Thyroid gland (tissue), 4 donors: ENCODE data around the gene MC5R. TPM values are rescaled to one million over a fixed set of nuclear protein-coding genes. Genes with fewer than 3 reads are reported as not detected.

Source experiments
- DNase-seq, 2 donors: peaks; one replicate each; pipeline ENCODE4 v3.0.0-alpha.2; 2019
- H3K27ac ChIP-seq, 3 donors: fragments of 200-600 bp; sonication (generic); 1 replicate in 2 of 3; 2 replicates in 1 of 3; pipeline ENCODE4 v1.5.1; 2016 to 2019; ENCODE audit warnings: mild to moderate bottlenecking in 1 of 3, moderate library complexity in 1 of 3
- H3K27me3 ChIP-seq: fragments of 200-600 bp; sonication (generic); one replicate; pipeline ENCODE4 v1.5.1; 2019
- H3K36me3 ChIP-seq, 2 donors: fragments of 200-600 bp; sonication (generic); one replicate each; pipeline ENCODE4 v1.5.1; 2016 to 2019
- H3K4me1 ChIP-seq, 2 donors: fragments of 200-600 bp; sonication (generic); one replicate each; pipeline ENCODE4 v1.5.1; 2017 to 2019
- H3K4me3 ChIP-seq, 3 donors: fragments of 200-600 bp; sonication (generic); replicated peaks in 1 of 3; 1 replicate in 2 of 3; 2 replicates in 1 of 3; pipeline ENCODE4 v1.5.1; 2016; ENCODE audit warnings: mild to moderate bottlenecking in 1 of 3
- H3K9me3 ChIP-seq: fragments of 200-600 bp; sonication (generic); one replicate; pipeline ENCODE4 v1.5.1; 2017
- POLR2A ChIP-seq, 2 donors: fragments of 450-650 bp; IDR thresholded peaks; one replicate each; pipeline ENCODE4 v1.6.1; 2017; ENCODE audit warnings: antibody characterized with exemption in 2 of 2, mild to moderate bottlenecking in 2 of 2, moderate library complexity in 1 of 2
- WGBS, 2 donors: methylation state at CpG; one replicate each; pipeline ENCODE4 v1.1.5; 2017; 5-methylcytosine and 5-hydroxymethylcytosine counted together
- intact Hi-C: fragments of 100-400 bp; cut with DNase I; formaldehyde crosslinking; loops from one replicate; pipeline ENCODE4 v1.15.1; 2023
- total RNA-seq, 4 donors: library from RNA; depleted of rRNA; stranded (reverse); fragments of >200 nt; gene quantifications; one replicate each; pipeline ENCODE4 v1.2.3, GENCODE V29; 2016
- TF ChIP-seq, protein P1 (sequence below), 6 experiments: fragments of 200-600 bp in 3 of 6; fragments of 450-650 bp in 3 of 6; sonication (generic) in 3 of 6; IDR thresholded peaks; one replicate each; pipeline ENCODE4 v1.5.1; 2016 to 2019; ENCODE audit warnings: antibody characterized with exemption in 6 of 6, mild to moderate bottlenecking in 2 of 6, inconsistent platforms in 1 of 6, moderate library complexity in 1 of 6

The MC5R gene
- total RNA-seq, 4 donors from 2014 or later: not detected

- 53 to 69% methylated on average over 6 of the region's 6 CpGs for WGBS, 2 donors
- H3K27ac ChIP-seq: no peak overlapping the region
- no peaks in the 10 kb centered on the region for H3K27me3 ChIP-seq
- intact Hi-C loops: no loop called here
- H3K4me3 ChIP-seq: no peak overlapping the region
- H3K36me3 ChIP-seq: no peaks in the 10 kb centered on the region
- H3K4me1 ChIP-seq: peaks cover 5 to 21% of the 10 kb centered on the region in 2 donors
- H3K9me3 ChIP-seq: no peaks in the 10 kb centered on the region
- no peak for DNase-seq
- TF ChIP-seq, protein P1, sequence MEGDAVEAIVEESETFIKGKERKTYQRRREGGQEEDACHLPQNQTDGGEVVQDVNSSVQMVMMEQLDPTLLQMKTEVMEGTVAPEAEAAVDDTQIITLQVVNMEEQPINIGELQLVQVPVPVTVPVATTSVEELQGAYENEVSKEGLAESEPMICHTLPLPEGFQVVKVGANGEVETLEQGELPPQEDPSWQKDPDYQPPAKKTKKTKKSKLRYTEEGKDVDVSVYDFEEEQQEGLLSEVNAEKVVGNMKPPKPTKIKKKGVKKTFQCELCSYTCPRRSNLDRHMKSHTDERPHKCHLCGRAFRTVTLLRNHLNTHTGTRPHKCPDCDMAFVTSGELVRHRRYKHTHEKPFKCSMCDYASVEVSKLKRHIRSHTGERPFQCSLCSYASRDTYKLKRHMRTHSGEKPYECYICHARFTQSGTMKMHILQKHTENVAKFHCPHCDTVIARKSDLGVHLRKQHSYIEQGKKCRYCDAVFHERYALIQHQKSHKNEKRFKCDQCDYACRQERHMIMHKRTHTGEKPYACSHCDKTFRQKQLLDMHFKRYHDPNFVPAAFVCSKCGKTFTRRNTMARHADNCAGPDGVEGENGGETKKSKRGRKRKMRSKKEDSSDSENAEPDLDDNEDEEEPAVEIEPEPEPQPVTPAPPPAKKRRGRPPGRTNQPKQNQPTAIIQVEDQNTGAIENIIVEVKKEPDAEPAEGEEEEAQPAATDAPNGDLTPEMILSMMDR (IDR thresholded peaks at IDR 0.05): no peak
- no peak for TF ChIP-seq POLR2A (IDR thresholded peaks at IDR 0.05)
Observed at GRCh38 chr18:13811993-13812392, 12.0 kb upstream of the MC5R start.

DNA sequence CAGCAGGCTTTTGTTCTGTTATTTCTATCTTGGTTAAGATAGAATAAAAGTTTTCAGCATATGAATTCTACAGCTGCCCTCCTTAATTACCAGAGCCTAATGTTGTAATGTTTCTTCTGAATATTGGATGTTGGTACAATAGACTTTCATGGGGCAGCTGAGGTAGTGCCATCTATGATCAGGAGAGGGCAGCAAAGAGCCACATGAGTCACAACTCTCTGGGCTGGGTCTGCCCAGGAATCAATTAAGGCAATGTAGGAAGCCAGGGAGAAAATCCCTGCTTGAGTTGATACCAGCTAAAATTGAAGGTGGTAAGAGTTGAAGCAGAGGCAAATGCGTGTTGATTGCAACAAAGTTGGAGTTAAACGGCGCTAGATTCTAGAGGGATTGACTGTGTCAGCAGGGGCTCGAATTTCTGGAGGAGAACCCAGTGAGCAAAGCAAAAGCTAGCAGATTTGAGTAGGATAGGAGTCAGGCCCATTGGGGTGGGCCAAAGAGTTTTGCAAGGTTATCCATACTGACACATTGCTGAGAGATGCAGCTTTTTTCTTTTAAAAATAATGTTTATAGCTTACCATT is 10.6 kb upstream of the MC5R start:
- peak; percentile 62 to 69 for DNase-seq
- intact Hi-C loops: no loop called here
- 18 to 22% methylated on average over 4 of the region's 4 CpGs for WGBS, 2 donors

DNA sequence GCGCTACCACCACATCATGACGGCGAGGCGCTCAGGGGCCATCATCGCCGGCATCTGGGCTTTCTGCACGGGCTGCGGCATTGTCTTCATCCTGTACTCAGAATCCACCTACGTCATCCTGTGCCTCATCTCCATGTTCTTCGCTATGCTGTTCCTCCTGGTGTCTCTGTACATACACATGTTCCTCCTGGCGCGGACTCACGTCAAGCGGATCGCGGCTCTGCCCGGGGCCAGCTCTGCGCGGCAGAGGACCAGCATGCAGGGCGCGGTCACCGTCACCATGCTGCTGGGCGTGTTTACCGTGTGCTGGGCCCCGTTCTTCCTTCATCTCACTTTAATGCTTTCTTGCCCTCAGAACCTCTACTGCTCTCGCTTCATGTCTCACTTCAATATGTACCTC is 2.3 kb downstream of the MC5R start:
- Histone ChIP-seq H3K36me3 (no peaks in the 10 kb centered on the region), H3K27ac (no peak overlapping the region), H3K4me1 (no peaks in the 10 kb centered on the region), H3K9me3 (no peaks in the 10 kb centered on the region), H3K27me3 (no peaks in the 10 kb centered on the region), H3K4me3 (no peak overlapping the region)
- intact Hi-C loops: no loop called here
- TF ChIP-seq POLR2A (IDR thresholded peaks at IDR 0.05): no peak
- TF ChIP-seq, protein P1 (IDR thresholded peaks at IDR 0.05): no peak
- WGBS, 2 donors: 94 to 95% methylated on average over 26 of the region's 26 CpGs
- no peak for DNase-seq

More for the DNA sequence above, 10.6 kb upstream of the MC5R start:
- Histone ChIP-seq H3K36me3 (no peaks in the 10 kb centered on the region), H3K4me3 (no peak overlapping the region), H3K4me1 (peaks cover 5 to 21% of the 10 kb centered on the region in 2 donors), H3K27me3 (no peaks in the 10 kb centered on the region), H3K27ac (no peak overlapping the region), H3K9me3 (no peaks in the 10 kb centered on the region)
- TF ChIP-seq POLR2A (IDR thresholded peaks at IDR 0.05): no peak
- TF ChIP-seq, protein P1 (IDR thresholded peaks at IDR 0.05): peak; percentile 33 to 91 (median 69)

DNA sequence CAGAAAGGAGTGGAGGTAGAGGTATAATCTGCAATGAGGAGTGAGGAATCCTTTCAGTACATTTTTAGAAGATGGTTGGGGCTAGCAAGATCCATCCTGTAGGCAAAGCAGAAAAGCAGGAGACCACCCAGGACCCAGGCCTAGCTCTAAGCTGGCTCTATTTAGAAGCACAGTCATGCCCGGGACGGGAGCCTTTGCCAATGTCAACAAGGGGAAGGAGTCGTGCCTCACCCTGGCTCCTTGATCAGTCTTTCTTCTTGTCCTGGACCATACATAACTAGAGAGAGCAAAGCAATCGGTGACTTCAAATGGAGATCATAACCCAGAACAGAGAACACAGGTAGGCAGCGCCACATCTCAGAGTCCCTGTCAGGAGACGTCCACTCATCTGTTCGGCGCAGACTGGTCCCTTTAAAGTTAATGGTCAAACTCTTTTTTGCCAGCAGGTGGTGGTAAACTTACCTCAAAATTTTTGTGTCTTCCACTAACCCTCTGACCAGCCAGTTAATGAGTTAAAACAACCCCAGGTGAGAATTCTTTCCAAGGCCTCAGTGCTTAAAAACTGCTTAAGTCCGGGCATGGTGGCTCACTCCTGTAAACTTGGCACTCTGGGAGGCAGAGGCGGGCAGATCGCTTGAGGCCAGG is 8.0 kb downstream of the MC5R start:
- Histone ChIP-seq H3K4me3 (no peak overlapping the region), H3K4me1 (no peaks in the 10 kb centered on the region), H3K27me3 (no peaks in the 10 kb centered on the region), H3K36me3 (no peaks in the 10 kb centered on the region), H3K27ac (no peak overlapping the region), H3K9me3 (no peaks in the 10 kb centered on the region)
- WGBS, 2 donors: 55 to 59% methylated on average over 11 of the region's 11 CpGs
- TF ChIP-seq, protein P1 (IDR thresholded peaks at IDR 0.05): no peak
- TF ChIP-seq POLR2A (IDR thresholded peaks at IDR 0.05): no peak
- no peak for DNase-seq
- intact Hi-C loops: no loop called here

DNA sequence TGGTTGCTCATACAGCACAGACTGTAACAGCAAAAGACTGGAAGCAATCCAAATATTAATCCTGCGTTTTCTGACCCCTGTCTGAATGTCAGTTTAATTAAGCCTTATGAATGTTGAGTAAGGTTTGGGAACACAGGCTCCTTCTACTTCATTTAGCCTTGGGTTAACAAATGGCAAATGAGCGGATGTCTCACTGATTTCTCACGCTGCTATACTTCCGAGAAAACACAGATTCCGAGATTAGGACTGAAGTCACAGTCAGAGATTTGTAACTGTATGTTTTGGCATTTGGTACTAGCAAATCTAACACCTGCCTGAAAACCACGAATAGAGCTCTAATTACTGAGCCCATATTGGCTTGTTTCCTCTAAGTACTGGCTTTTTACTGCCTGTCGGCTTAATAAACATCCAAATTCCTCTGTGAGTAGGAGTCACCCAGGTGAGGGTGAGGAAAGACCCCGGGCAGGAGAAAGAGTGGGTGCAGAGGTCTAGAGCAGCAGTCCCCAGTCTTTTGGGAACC is 10.6 kb downstream of the MC5R start:
- Histone ChIP-seq H3K27me3 (no peaks in the 10 kb centered on the region), H3K9me3 (no peaks in the 10 kb centered on the region), H3K4me1 (no peaks in the 10 kb centered on the region), H3K36me3 (no peaks in the 10 kb centered on the region), H3K27ac (no peak overlapping the region), H3K4me3 (no peak overlapping the region)
- intact Hi-C loops: no loop called here
- TF ChIP-seq, protein P1 (IDR thresholded peaks at IDR 0.05): no peak
- no peak for TF ChIP-seq POLR2A (IDR thresholded peaks at IDR 0.05)
- WGBS, 2 donors: 66 to 69% methylated on average over 8 of the region's 8 CpGs
- no peak for DNase-seq
